ENCODE data around the gene LSS. TPM values are rescaled to one million over a fixed set of nuclear protein-coding genes. Genes with fewer than 3 reads are reported as not detected.
"Not testable (repeated sequence)": the region's sequence is repeated elsewhere in the genome, so short reads cannot be mapped to it uniquely, and the experiment has no call there.

The LSS gene
- total and polyA plus RNA-seq, 8 donors, result 15.3 to 246 (median 36.1) TPM

GRCh38 chr21:46141767-46142581 is 86.6 kb downstream of the LSS start:
- peaks cover 0 to 13% (median 9%) of the 10 kb centered on the region in 4 donors for H3K4me1 ChIP-seq
- WGBS, 5 donors, result 78 to 90% (median 88%) methylated on average over 38 to 45 of the region's 45 CpGs
- H3K27ac ChIP-seq, result no peak overlapping the region
- H3K9me3 ChIP-seq, result no peaks in the 10 kb centered on the region
- no peaks in the 10 kb centered on the region for H3K36me3 ChIP-seq
- H3K4me3 ChIP-seq, result no peak overlapping the region
- intact Hi-C loops (cut with DNase I; ENCODE audit: low total_unique reads), result loop anchor here (10.0 kb wide), 1 partner anchor 83 kb away; the partner anchor contains the start of gene LSS
- peaks cover 0 to 39% (median 6%) of the 10 kb centered on the region in 3 donors for H3K27me3 ChIP-seq
- no peak for TF ChIP-seq POLR2AphosphoS5 (IDR thresholded peaks at IDR 0.05)
- TF ChIP-seq EP300 (IDR thresholded peaks at IDR 0.05), result no peak
- TF ChIP-seq POLR2A (IDR thresholded peaks at IDR 0.05), result no peak
- TF ChIP-seq CTCF (IDR thresholded peaks at IDR 0.05), result no peak
- no peak for DNase-seq

- 23 to 45% (median 42%) methylated on average over 29 of the region's 29 CpGs for WGBS, 5 donors
- DNase-seq, result not testable (repeated sequence)
- H3K27me3 ChIP-seq, result peaks cover 0 to 46% (median 6%) of the 10 kb centered on the region in 3 donors
Observed at GRCh38 chr21:46140352-46141003, 88.1 kb downstream of the LSS start.

GRCh38 chr21:46139686-46140085 is 88.9 kb downstream of the LSS start:
- no peak overlapping the region for H3K27ac ChIP-seq
- H3K9me3 ChIP-seq, result no peaks in the 10 kb centered on the region
- no peak for DNase-seq
- H3K27me3 ChIP-seq, result peaks cover 0 to 46% (median 6%) of the 10 kb centered on the region in 3 donors
- peaks cover 0 to 13% (median 9%) of the 10 kb centered on the region in 4 donors for H3K4me1 ChIP-seq
- H3K4me3 ChIP-seq, result no peak overlapping the region
- WGBS, 5 donors, result 84 to 90% (median 88%) methylated on average over 13 to 15 of the region's 15 CpGs
- TF ChIP-seq CTCF (IDR thresholded peaks at IDR 0.05) (no peak), EP300 (IDR thresholded peaks at IDR 0.05) (no peak), POLR2A (IDR thresholded peaks at IDR 0.05) (no peak), POLR2AphosphoS5 (IDR thresholded peaks at IDR 0.05) (no peak)
- no peaks in the 10 kb centered on the region for H3K36me3 ChIP-seq
- intact Hi-C loops (cut with DNase I; ENCODE audit: low total_unique reads), result loop anchor here (10.0 kb wide), 1 partner anchor 85 kb away; the partner anchor contains the start of gene LSS

More at GRCh38 chr21:46140352-46141003, 88.1 kb downstream of the LSS start:
- H3K4me1 ChIP-seq, result peaks cover 0 to 13% (median 9%) of the 10 kb centered on the region in 4 donors
- intact Hi-C loops (cut with DNase I; ENCODE audit: low total_unique reads), result loop anchor here (10.0 kb wide), 1 partner anchor 84 kb away; the partner anchor contains the start of gene LSS
- H3K4me3 ChIP-seq, H3K36me3 ChIP-seq, H3K27ac ChIP-seq, H3K9me3 ChIP-seq: not testable (repeated sequence)

- Histone ChIP-seq H3K4me1 (peaks cover 0 to 6% (median 2%) of the 10 kb centered on the region in 4 donors), H3K27ac (no peak overlapping the region), H3K9me3 (no peaks in the 10 kb centered on the region), H3K36me3 (no peaks in the 10 kb centered on the region), H3K27me3 (peaks cover 0 to 46% (median 6%) of the 10 kb centered on the region in 3 donors), H3K4me3 (no peak overlapping the region)
- WGBS, 5 donors, result 80 to 89% (median 85%) methylated on average over 3 to 28 of the region's 28 CpGs
- no peak for TF ChIP-seq CTCF (IDR thresholded peaks at IDR 0.05)
- TF ChIP-seq EP300 (IDR thresholded peaks at IDR 0.05), result no peak
- intact Hi-C loops (cut with DNase I; ENCODE audit: low total_unique reads), result no loop called here
- no peak for DNase-seq
Observed at GRCh38 chr21:46138383-46138970, 90.1 kb downstream of the LSS start.

Other genes starting within 250 kb of the LSS start
- gene COL6A1, start 247.0 kb downstream of the LSS start, total RNA-seq, result 100 to 1,000 TPM; 147 to 756 (median 342) TPM
- 100 to 1,000 TPM in 1 of 3 donors, 10 to 100 TPM in 2; 63.2 to 174 (median 73.6) TPM for gene COL6A1, start 247.0 kb downstream of the LSS start, polyA plus RNA-seq
- 1,000 to 10,000 TPM in 1 of 5 donors, 100 to 1,000 TPM in 4; 351 to 3,737 (median 491) TPM for gene COL6A2, start 130.7 kb downstream of the LSS start, total RNA-seq
- gene COL6A2, start 130.7 kb downstream of the LSS start, polyA plus RNA-seq, result 100 to 1,000 TPM in 2 of 3 donors, 10 to 100 TPM in 1; 79.3 to 246 (median 113) TPM
- 1 to 10 TPM in 2 of 5 donors, not detected in 3; 1.3 to 6.7 TPM for gene FTCD, start 73.2 kb downstream of the LSS start, total RNA-seq
- 1 to 10 TPM in 1 of 3 donors, under 1 TPM in 2; 0.25 to 2.4 (median 0.53) TPM for gene FTCD, start 73.2 kb downstream of the LSS start, polyA plus RNA-seq
- 10 to 100 TPM in 2 of 5 donors, 1 to 10 TPM in 1, under 1 TPM in 1, not detected in 1; 0.72 to 26.4 (median 8.0) TPM for gene SPATC1L, start 44.3 kb downstream of the LSS start, total RNA-seq
- gene SPATC1L, start 44.3 kb downstream of the LSS start, polyA plus RNA-seq, result 10 to 100 TPM in 2 of 3 donors, 1 to 10 TPM in 1; 7.0 to 14.2 (median 13.7) TPM
- gene MCM3AP, start 56.8 kb upstream of the LSS start, total RNA-seq, result 100 to 1,000 TPM in 2 of 5 donors, 10 to 100 TPM in 3; 55.8 to 555 (median 97.1) TPM
- gene MCM3AP, start 56.8 kb upstream of the LSS start, polyA plus RNA-seq, result 10 to 100 TPM; 18.9 to 35.8 (median 24.6) TPM
- gene YBEY, start 57.6 kb upstream of the LSS start, total RNA-seq, result 10 to 100 TPM in 2 of 5 donors, 1 to 10 TPM in 3; 1.0 to 22.0 (median 5.3) TPM
- 10 to 100 TPM; 14.2 to 19.6 (median 16.4) TPM for gene YBEY, start 57.6 kb upstream of the LSS start, polyA plus RNA-seq
- gene C21orf58, start 95.1 kb upstream of the LSS start, total RNA-seq, result 10 to 100 TPM in 1 of 5 donors, 1 to 10 TPM in 3, under 1 TPM in 1; 0.89 to 15.1 (median 7.8) TPM
- gene C21orf58, start 95.1 kb upstream of the LSS start, polyA plus RNA-seq, result 1 to 10 TPM; 1.7 to 2.8 (median 2.5) TPM
- gene PCNT, start 95.4 kb upstream of the LSS start, total RNA-seq, result 100 to 1,000 TPM in 1 of 5 donors, 10 to 100 TPM in 4; 24.2 to 133 (median 63.6) TPM
- 10 to 100 TPM in 1 of 3 donors, 1 to 10 TPM in 2; 4.7 to 10.9 (median 7.9) TPM for gene PCNT, start 95.4 kb upstream of the LSS start, polyA plus RNA-seq
- gene DIP2A, start 230.1 kb upstream of the LSS start, total RNA-seq, result 100 to 1,000 TPM in 2 of 5 donors, 10 to 100 TPM in 3; 49.0 to 122 (median 61.8) TPM
- gene DIP2A, start 230.1 kb upstream of the LSS start, polyA plus RNA-seq, result 10 to 100 TPM in 2 of 3 donors, 1 to 10 TPM in 1; 7.3 to 17.3 (median 10.8) TPM

Data from stomach (tissue), 9 donors.